ENCODE results near the gene CD200R1L. TPM values are rescaled to one million over a fixed set of nuclear protein-coding genes. Genes with fewer than 3 reads are reported as not detected.

CD200R1L gene
- total RNA-seq, 1 experiment from 2014 or later, result not detected

- H3K27ac Mint-ChIP-seq, result no peak overlapping the region
- Histone ChIP-seq H2AK5ac (ENCODE audit: insufficient read length, low read length) (no peak overlapping the region), H3K4me1 (ENCODE audit: insufficient read depth, low read length) (no peaks in the 10 kb centered on the region), H2BK120ac (ENCODE audit: low read depth, low read length, poor library complexity, severe bottlenecking) (no peak overlapping the region), H3K56ac (ENCODE audit: insufficient read length, low read depth, low read length) (no peak overlapping the region), H3K9ac (ENCODE audit: extremely low read depth, insufficient read length, low read length) (no peak overlapping the region), H2AFZ (ENCODE audit: low read length) (no peak overlapping the region), H3K23ac (ENCODE audit: insufficient read length, low read depth, low read length) (no peak overlapping the region), H3K14ac (ENCODE audit: insufficient read depth, low read length) (no peak overlapping the region), H3K27me3 (ENCODE audit: insufficient read depth, low read length) (no peaks in the 10 kb centered on the region), H4K91ac (ENCODE audit: insufficient read length, low read depth, low read length) (no peak overlapping the region), H3K4ac (ENCODE audit: low read depth, low read length) (no peak overlapping the region), H2BK15ac (ENCODE audit: low read depth, low read length) (no peak overlapping the region), H3K79me2 (ENCODE audit: insufficient read depth, low read length) (no peaks in the 10 kb centered on the region), H2BK20ac (ENCODE audit: low read depth, low read length, poor library complexity, severe bottlenecking) (no peak overlapping the region), H4K8ac (replicated peaks; ENCODE audit: insufficient read length, low read depth, low read length) (no peak overlapping the region), H3K9me3 (ENCODE audit: control insufficient read depth, low read depth, low read length) (no peaks in the 10 kb centered on the region), H2BK5ac (ENCODE audit: insufficient read length, low read length) (no peak overlapping the region), H2BK12ac (ENCODE audit: insufficient read length, low read depth, low read length) (no peak overlapping the region), H3K4me2 (ENCODE audit: insufficient read depth, insufficient read length, low read length) (no peak overlapping the region), H3K23me2 (ENCODE audit: insufficient read length, low read depth, low read length, poor library complexity, severe bottlenecking) (no peaks in the 10 kb centered on the region), H4K5ac (ENCODE audit: insufficient read length, low read depth, low read length) (no peak overlapping the region), H3K79me1 (ENCODE audit: insufficient read depth, low read depth, low read length, poor library complexity, severe bottlenecking) (no peaks in the 10 kb centered on the region), H3K18ac (ENCODE audit: insufficient read length, low read depth, low read length) (no peak overlapping the region), H3K27ac (ENCODE audit: insufficient read length, low read depth, low read length) (no peak overlapping the region), H3T11ph (ENCODE audit: low read length) (no peak overlapping the region), H4K20me1 (ENCODE audit: control insufficient read depth, insufficient read depth, insufficient read length) (no peaks in the 10 kb centered on the region)
- peak; percentile 52 for TF ChIP-seq CTCF (conservative IDR thresholded peaks at IDR 0.05)
- no peaks in the 10 kb centered on the region; a peak in 2 of 7 replicates for H3K36me3 Mint-ChIP-seq (ENCODE audit: insufficient read depth in 1 of 3, low read depth in 3 of 3)
- H3K9me3 Mint-ChIP-seq, result peaks cover 3 to 4% of the 10 kb centered on the region in 2 experiments; a peak in 1 of 5 replicates
- no peak for DNase-seq
- H3K4me1 Mint-ChIP-seq, result peaks cover 7 to 12% of the 10 kb centered on the region in 2 experiments
- no peaks in the 10 kb centered on the region for H3K27me3 Mint-ChIP-seq (ENCODE audit: low read depth)
- WGBS (ENCODE audit: extremely low coverage, insufficient read length, low lambda C conversion rate), result no CpG with 5 or more reads among the region's 2 CpGs
- H3K4me3 Mint-ChIP-seq, result no peak overlapping the region
These were observed 32.4 kb downstream of the CD200R1L start for GRCh38 chr3:112814266-112814665.
